HepG2 (cell line): ENCODE results near the gene ULK4. TPM values are rescaled to one million over a fixed set of nuclear protein-coding genes. Genes with fewer than 3 reads are reported as not detected.

Experiments used
- BRF2 ChIP-seq: sonication (generic); formaldehyde crosslinking; IDR thresholded peaks from 2 replicates; pipeline ENCODE4 v1.8.1; 2022; ENCODE audit warnings: mild to moderate bottlenecking, missing genetic modification reagents
- CREB1 ChIP-seq, 2 experiments: fragments of 450-650 bp in 1 of 2; IDR thresholded peaks; 2 replicates each; pipeline ENCODE4 v1.6.1; 2016 to 2017; ENCODE audit warnings: control low read depth in 1 of 2, mild to moderate bottlenecking in 1 of 2, missing compliant biosample characterization in 1 of 2, missing genetic modification characterization in 1 of 2
- ELK4 ChIP-seq: sonication (generic); formaldehyde crosslinking; IDR thresholded peaks from 2 replicates; pipeline ENCODE4 v1.9.0; 2021; ENCODE audit warnings: missing genetic modification reagents, borderline replicate concordance
- FOSL2 ChIP-seq: sonication (generic); formaldehyde crosslinking; IDR thresholded peaks from 2 replicates; pipeline ENCODE4 v1.4.0; 2020; ENCODE audit warnings: missing genetic modification reagents
- MIER2 ChIP-seq: IDR thresholded peaks from 2 replicates; pipeline ENCODE4 v1.6.1; 2016; ENCODE audit warnings: missing biosample characterization, missing genetic modification reagents
- MLX ChIP-seq: IDR thresholded peaks from 2 replicates; pipeline ENCODE4 v1.6.1; 2016
- PRDM15 ChIP-seq: sonication (generic); formaldehyde crosslinking; IDR thresholded peaks from 2 replicates; pipeline ENCODE4 v1.4.0; 2020; ENCODE audit warnings: missing genetic modification reagents
- REPIN1 ChIP-seq: sonication (generic); formaldehyde crosslinking; IDR thresholded peaks from 2 replicates; pipeline ENCODE4 v1.8.0; 2022; ENCODE audit warnings: missing genetic modification reagents, low read depth, mild to moderate bottlenecking, borderline replicate concordance
- SAP130 ChIP-seq: IDR thresholded peaks from 2 replicates; pipeline ENCODE4 v1.6.1; 2016; ENCODE audit warnings: low read depth
- SMYD3 ChIP-seq: sonication (generic); formaldehyde crosslinking; IDR thresholded peaks from 2 replicates; pipeline ENCODE4 v1.8.1; 2023; ENCODE audit warnings: mild to moderate bottlenecking, missing genetic modification reagents
- SP1 ChIP-seq, 2 experiments: fragments of 450-650 bp in 1 of 2; sonication (generic) in 1 of 2; formaldehyde crosslinking in 1 of 2; IDR thresholded peaks; 2 replicates each; pipeline versions ENCODE4 v1.4.0 to v1.6.1; 2016 to 2020; ENCODE audit warnings: missing genetic modification reagents in 1 of 2
- ZNF512 ChIP-seq: sonication (generic); formaldehyde crosslinking; IDR thresholded peaks from 2 replicates; pipeline ENCODE4 v1.4.0; 2020; ENCODE audit warnings: mild to moderate bottlenecking, missing genetic modification reagents
- ZNF670 ChIP-seq: sonication (generic); formaldehyde crosslinking; IDR thresholded peaks from 2 replicates; pipeline ENCODE4 v1.8.0; 2022; ENCODE audit warnings: mild to moderate bottlenecking, missing genetic modification reagents, borderline replicate concordance
- ZNF704 ChIP-seq: sonication (generic); formaldehyde crosslinking; IDR thresholded peaks from 2 replicates; pipeline ENCODE4 v1.8.1; 2023; ENCODE audit warnings: mild to moderate bottlenecking, inconsistent platforms, moderate library complexity, missing genetic modification reagents, borderline replicate concordance
- ZNF792 ChIP-seq: IDR thresholded peaks from 2 replicates; pipeline ENCODE4 v1.6.1; 2016
- polyA plus RNA-seq, 8 experiments: library from polyadenylated mRNA; depleted of rRNA in 3 of 8; stranded (reverse) in 7 of 8; unstranded in 1 of 8; fragments of >200 nt; fragmentation: Illumina TruSeq in 4 of 8; extraction: Trizol in 4 of 8; gene quantifications; 2 replicates each; pipeline versions ENCODE4 v1.2.1 to v1.2.3, GENCODE V29; 2011 to 2016; ENCODE audit warnings: low read depth in 4 of 8, missing spikeins in 1 of 8, mixed read lengths in 1 of 8; ENCODE audit not compliant: insufficient read depth in 1 of 8
- total RNA-seq, 5 experiments: library from RNA; depleted of rRNA; stranded (reverse); fragments of >200 nt; fragmentation: Illumina TruSeq; extraction: Trizol; gene quantifications; 2 replicates each; pipeline ENCODE4 v1.2.3, GENCODE V29; 2016; ENCODE audit warnings: low read depth in 1 of 5

ULK4 gene
- total and polyA plus RNA-seq, 2 of the 13 experiments (the other 11 are each of a cell fraction or from before 2014, with no cell fraction given) = 6.7 to 11.8 TPM

GRCh38 chr3:41961751-41962679, at the start of gene ULK4 (continued):
- peak; percentile 28; the same call in 1 of the 2 replicates for TF ChIP-seq PRDM15
- TF ChIP-seq SP1 (IDR thresholded peaks at IDR 0.05) = no peak
- TF ChIP-seq SP1 (CRISPR knock-in tag; IDR thresholded peaks at IDR 0.05) = peak; percentile 50; the same call in 1 of the 2 replicates
- TF ChIP-seq ZNF670 (CRISPR knock-in tag) = peak; percentile 57; the same call in 1 of the 2 replicates
- TF ChIP-seq SMYD3 (CRISPR knock-in tag) = no peak
- peak; percentile 91; the same call in 1 of the 2 replicates for TF ChIP-seq REPIN1 (CRISPR knock-in tag)
- TF ChIP-seq BRF2 = peak; percentile 51; the same call in 1 of the 2 replicates
- peak; percentile 49; the same call in 1 of the 2 replicates for TF ChIP-seq FOSL2 (CRISPR knock-in tag)
- TF ChIP-seq ELK4 (CRISPR knock-in tag) = peak; percentile 69; the same call in 1 of the 2 replicates
- TF ChIP-seq MIER2 (CRISPR knock-in tag) = 0 out of 2 replicates have a peak, but pooled peaks have one; percentile 70
- TF ChIP-seq ZNF512 (CRISPR knock-in tag) = no peak
- peak; percentile 40; the same call in 1 of the 2 replicates for TF ChIP-seq ZNF704 (CRISPR knock-in tag)
- peak; percentile 34; the same call in 1 of the 2 replicates for TF ChIP-seq ZNF792 (CRISPR knock-in tag)
- peak; percentile 54; the same call in 1 of the 2 replicates for TF ChIP-seq MLX
- TF ChIP-seq SAP130 = peak; percentile 100
- peak; percentile 83 for TF ChIP-seq CREB1 (IDR thresholded peaks at IDR 0.05)
- peak; percentile 78 for TF ChIP-seq CREB1 (CRISPR knock-in tag; IDR thresholded peaks at IDR 0.05)
